Measurements from ENCODE around the gene KDM5B. TPM values are rescaled to one million over a fixed set of nuclear protein-coding genes. Genes with fewer than 3 reads are reported as not detected.
"Not testable (repeated sequence)": the region's sequence is repeated elsewhere in the genome, so short reads cannot be mapped to it uniquely, and the experiment has no call there.

Gene KDM5B
- 17.1 TPM for total RNA-seq

DNA sequence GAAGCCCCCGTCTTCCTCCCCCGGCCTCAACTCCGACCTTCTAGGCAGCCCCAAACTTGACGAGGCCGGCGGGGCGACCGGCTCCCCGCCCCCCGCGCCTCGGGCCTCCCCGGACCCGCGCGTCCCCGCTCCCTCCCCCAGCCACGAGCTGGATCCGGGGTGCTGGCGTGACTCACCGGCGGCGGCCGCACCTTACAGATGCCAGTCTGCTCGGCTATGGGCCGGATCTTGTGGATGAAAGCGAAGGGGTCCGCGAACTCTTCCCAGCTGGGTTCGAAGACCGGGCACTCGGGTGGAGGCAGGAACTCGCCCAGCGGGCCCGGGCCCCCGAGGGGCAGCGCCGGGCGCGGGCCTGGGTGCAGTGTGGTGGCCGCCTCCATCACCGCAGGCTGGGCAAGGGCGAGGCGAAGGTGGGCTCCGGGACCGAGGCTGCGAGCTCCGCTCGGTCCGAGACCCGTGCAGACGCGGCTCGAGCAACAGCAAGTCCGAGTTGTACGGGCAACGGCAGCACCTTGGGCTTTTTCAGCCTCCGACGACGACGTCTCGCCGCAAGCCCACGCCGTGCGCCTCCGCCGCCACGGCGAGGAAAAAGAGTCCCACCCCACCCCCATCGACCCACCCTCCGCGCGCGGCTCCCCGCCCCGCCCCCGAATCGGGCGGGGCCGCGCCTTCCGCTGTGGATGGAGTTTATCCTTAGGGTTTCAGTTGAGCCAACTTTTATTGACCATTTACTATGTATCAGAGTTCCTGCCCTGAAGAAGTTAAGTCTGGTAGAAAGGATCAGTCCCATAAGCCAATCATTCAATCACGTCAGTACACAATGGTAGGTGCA lies at the start of gene KDM5B:
KDM5B (minus strand) TSS at position 496 of the 832 bp plus-strand sequence; CDS start at position 380, 116 bp downstream.
- peak; percentile 59 for ATAC-seq
- DNase-seq (ENCODE audit: low spot score): peak; percentile 77

DNA sequence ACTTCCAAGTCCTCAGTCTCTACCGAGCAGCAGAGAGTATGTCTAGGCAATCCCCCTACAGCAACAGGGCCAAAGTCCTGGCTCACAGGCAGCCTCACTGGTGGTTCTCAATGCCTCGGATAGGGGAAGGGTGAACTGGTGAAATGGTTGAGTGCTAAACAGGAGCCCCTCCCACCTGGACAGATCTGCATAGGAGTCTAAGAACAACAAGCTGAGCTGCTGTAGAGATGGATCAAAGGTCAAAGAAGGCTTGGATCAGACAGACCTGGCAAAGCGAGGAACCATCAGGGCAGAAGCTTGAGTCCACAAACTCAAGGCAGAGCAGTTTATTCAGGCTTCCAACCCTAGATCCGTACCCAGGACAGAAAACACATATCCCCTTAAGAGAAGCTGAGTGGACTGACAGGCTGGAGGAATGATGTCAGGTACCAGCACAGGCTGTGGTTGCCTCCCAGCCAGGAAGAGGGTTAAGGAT lies 49.0 kb upstream of the KDM5B start:
- ATAC-seq (peak; percentile 25), DNase-seq (ENCODE audit: low spot score) (no peak)

DNA sequence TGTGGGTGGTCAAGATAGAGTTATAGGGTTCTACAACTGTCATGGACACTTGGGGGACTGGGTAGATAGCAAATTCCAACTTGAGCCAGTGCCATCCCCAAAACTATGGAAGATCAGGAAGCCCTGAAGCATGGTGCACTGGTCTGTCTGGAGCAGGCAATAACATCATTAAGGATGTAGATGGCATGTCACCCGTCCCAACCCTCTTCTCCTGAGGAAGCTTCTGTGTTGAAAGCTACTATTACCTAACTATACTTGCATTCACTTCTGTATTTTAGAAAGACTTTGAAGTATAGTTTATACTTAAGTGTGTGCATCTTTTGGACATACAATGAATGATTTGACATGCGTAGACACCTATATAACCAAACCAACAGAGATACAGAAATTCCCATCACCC lies 47.8 kb upstream of the KDM5B start:
- no peak for ATAC-seq

DNA sequence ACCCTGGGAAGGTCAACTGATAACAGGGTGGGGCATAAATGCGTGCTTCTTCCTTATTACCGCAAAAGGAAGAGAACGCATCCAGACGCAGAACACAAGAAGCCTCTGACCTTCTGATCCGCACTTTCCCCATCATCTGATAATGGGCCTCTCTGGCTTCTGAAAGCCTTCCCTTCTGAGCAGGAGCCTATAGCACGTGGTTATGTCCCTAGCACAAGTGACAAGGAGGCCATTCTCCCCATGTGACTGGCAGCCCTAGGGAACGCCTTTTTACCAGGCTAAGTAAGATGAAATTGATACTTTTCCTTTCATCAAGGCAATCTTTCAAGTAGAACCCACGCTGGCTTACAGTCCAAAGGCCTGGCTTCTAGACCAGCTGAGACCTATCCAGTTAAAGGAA lies 46.6 kb upstream of the KDM5B start:
- DNase-seq (ENCODE audit: low spot score): no peak
- no peak for ATAC-seq

More for the DNA sequence above, 47.8 kb upstream of the KDM5B start:
- no peak for DNase-seq (ENCODE audit: low spot score)

DNA sequence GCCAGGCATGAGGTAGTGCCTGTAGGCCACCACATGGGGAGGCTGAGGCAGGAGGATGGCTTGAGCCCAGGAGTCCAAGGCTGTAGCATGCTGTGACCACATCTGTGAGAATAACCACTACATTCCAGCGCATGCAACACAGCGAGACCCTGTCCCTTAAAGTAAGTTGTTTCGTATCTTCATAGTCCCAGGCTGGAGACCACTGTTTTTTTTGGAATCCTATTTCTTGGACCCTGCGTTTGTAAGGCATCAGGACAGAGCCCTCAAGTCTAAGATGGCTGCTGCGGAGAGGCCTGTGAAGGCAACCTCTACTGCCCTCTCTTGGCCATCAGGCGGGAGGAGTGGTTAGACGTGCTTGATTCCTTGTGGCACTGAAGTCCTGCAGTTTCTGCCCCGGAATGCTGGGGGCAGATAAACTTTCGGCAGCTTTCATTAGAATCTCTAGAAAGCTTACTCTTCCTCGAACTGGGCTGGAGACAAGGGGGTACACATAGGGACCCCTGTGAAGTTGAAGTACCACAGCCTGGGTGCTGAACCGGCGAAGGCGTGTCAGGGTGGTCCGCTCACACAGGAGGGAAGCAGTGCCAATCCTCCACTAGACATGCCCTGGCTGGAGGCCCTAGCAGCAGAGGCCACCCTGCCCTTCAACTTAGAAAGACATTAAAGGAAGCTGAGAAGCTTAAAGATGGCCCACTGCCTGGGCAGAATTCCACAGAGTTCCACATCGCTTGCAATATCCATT lies 44.1 kb upstream of the KDM5B start:
- DNase-seq (ENCODE audit: low spot score) (no peak), ATAC-seq (no peak)

DNA sequence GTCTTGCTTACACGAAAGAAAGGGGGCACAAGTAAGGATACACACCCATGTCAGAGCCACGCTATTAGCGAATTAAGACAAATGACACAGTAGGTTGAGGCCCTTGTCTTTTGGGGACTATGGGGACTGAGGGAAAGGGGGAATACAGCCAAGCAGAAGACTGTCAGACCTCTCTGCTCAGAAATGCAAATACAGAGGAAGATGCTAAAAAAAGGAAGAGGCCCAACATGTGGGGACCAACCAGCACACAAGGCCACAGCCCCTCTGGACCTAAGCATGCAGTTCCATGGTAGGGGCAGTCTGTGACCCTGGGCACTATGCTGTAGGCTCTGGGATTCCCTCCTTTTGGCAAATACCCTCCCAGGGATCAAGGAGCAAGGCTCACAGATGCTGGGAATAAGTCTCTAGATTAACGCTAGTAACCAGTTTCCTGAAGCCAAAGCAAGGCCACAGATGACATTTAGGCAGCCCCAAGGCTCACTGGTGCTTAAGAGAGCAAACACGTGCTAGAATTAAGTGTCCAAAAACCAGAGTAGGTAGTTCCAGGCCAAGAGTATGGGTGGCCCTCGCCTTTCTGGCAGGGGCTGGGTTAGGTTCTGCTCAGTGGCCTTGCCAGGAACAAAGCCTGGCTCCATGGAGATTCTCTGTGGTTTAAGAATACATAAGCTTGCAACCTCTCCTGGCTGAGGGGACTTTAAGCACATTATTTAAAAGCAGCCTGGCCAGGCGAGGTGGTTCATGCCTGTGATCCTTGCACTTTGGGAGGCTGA lies 42.6 kb upstream of the KDM5B start:
- no peak for ATAC-seq
- no peak for DNase-seq (ENCODE audit: low spot score)

DNA sequence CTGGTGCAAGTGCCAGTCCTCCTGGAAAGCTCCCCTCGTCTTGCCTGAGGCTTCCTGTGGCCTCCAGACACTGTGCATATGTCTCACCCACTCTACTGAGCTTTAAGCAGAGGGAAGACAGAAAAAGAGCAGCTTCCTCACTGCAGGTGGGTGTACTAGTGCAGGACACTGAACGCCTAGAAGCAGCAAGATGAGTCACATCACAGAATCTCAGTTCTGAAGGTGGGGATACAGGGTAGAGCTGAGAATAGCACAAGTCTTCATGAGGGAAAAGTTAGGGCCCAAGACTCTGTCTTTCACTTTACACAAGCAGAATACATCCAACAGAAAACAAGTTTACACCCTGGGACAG lies 39.9 kb upstream of the KDM5B start:
- no peak for DNase-seq (ENCODE audit: low spot score)
- peak; percentile 16 for ATAC-seq

DNA sequence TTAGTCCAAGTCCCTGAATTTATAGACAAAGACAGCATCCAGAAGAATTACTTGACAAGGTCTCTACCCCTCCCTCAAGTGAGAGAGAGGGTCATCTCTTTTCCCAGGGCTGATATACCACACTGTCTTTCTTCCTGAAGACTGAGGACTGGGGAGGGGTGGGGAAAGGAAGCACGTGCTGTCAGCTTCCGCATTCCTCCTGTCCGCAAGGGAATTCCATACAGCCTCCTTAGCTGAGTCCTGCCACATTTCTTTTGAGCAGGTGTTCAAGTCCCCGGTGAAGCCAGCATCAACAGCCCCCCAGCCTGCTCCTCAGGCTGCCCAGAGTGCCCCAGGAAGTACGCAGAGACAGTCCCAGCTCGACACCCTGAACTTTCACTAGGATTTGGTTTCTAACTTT lies 36.7 kb upstream of the KDM5B start:
- DNase-seq (ENCODE audit: low spot score): no peak
- no peak for ATAC-seq

DNA sequence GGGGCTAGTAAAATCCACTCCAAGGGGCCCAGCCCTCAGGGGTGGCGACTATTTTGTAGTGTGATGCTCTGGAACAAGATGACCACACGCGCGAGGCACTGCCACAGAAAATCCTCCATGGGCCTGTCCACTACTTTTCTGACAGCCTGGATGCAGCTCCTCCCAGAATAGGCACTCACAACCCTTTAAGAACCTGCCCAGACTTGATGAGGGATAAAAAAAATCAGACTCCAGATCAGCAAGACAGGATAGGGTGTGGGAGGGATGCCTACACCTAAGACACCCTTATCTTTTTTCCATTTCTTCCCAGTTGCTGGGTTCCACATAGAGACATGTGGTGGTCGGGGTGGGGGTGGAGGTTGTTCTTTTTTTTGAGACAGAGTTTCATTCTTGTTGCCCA lies 36.0 kb upstream of the KDM5B start:
- DNase-seq (ENCODE audit: low spot score) (no peak), ATAC-seq (no peak)

DNA sequence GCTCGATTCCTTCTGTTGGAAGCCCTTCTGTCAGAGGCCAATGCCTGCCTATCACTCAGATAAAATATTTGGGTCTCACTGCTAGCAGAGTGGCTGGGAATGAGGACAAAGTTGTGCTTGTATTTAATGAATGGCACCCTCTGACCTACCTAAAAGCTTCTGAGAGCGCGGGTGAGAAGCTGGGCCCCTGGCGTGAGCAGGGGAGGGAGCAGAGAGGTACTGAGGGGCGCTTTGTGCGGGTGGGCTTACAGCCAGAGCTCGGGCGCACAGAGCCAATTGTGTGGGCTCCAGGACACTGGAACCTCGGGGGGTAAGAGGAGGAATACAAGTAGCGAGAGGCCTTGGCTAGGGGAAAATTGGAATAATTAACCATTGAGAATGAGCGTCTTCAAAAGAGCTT lies 34.9 kb upstream of the KDM5B start:
- ATAC-seq: no peak
- no peak for DNase-seq (ENCODE audit: low spot score)

DNA sequence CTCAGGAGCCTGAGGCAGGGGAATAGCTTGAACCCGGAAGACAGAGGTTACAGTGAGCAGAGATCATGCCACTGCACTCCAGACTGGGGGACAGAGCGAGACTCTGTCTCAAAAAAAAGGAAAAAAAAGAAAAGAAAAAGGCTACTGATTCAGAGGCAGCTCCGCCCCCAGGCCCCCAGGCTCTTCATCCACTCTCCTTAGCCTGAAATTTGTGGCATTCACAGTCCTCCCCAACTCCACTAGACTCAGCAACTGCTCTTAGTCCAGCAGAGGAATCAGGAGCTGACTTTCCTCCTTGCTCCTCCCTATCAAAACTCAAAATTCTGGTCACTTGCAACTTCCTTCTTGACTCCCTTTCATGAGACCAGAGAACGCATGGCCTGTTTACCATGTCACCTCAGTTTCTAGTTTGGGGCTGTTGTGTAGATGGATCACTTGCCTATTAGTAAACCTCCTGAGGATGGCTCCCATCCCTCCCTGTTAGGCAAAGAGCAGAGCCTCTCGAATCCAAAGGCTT lies 29.6 kb upstream of the KDM5B start:
- no peak for ATAC-seq

DNA sequence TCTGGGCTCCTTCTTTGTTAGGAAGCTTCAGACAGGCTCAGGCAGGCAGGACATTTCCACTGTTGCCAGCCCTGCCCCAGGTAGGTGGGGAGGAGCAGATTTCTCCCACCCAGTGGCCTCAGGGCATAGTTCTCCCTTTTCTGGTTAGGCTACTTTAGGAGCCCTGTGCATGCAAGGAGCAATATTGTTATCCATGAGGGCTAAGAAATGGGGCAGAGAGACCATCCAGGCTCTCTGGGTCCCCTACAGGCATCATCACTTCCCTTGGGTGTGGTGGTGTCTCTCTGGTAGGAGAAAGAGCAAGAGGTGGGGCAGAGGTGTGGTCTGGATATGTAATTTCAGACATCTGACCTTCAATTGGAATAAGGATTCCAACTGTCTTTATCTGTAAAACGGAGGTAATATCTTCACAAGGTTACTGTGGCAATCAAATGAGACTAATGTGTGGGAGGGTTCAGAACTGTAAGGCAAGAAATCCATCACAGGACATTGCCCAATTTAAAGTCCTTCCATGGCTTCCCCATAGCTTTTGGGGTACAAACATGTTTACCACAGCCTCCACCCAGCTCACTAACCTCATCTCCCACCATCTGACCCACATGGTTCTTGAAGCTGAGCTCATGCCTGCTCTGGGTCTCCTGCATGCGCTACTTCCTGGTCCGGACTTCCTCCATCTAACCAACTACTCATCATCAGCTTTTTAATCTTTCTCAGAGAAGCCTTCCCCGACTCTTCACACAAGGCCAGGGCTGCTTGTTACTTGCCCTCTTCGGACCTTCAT lies 28.6 kb upstream of the KDM5B start:
- DNase-seq (ENCODE audit: low spot score) (no peak), ATAC-seq (no peak)

More for the DNA sequence above, 29.6 kb upstream of the KDM5B start:
- DNase-seq (ENCODE audit: low spot score): no peak

DNA sequence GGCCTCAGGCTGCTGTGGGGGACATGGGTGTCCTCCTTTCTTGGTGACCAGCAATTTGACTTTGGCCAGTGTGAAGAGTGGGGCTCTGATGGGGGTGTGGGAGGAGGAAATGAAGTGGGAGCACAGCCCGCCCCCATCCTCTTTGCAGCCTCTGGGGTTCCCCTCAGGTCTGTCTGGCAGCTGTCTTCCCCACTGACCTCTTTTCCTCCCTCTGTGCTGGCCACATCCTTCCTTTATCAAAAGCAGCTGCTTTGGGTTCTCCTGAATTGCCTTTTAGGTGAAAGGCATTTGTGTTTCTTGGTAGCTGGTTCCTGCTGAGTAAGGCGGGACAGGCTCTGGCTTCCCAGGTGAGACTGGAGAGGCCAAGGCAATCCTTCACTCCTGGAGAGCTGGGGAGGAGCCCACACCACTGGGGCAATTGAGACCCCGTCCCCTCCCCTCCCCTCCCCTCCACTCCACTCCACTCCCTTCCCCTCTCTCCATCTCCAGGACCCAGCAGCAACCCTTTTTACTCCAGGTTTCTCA lies 27.4 kb upstream of the KDM5B start:
- DNase-seq (ENCODE audit: low spot score) (no peak), ATAC-seq (no peak)

DNA sequence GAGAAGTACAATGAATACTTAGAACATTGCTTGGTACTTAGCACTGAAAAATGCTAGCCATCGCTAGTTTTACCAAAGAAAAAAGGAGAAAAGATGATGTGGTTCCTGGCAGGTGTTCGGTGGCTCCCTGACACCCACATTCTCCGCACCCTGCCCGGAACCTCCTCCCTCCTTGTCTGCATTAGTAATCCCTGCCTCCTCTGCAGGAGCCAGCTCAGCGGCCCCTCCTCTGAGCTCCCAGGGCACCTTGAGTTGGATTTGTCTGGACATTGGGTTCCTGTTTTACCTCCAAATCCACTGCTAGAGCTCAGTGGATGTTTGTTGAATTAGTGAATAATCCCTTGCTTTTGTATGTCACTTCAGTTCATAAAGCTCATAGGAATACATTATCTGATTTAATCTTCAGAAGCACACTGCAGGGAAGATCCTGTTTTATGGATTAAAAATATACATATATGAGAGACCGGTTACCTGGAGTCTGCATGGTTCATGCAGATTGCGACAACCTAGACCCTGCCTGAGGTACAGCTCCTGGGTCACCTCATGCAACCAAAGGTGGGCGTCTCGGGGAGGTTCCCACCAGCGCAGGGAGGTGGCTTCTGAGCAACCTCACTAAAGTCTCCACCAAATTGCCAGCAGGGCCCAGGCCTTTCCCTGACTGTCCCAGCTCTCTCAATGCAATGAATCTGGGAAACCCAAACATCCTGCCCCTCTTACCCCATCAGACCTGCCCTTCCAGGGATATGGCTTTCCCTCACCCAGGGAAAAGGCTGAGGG lies 26.7 kb upstream of the KDM5B start:
- ATAC-seq: no peak
- DNase-seq (ENCODE audit: low spot score): no peak

DNA sequence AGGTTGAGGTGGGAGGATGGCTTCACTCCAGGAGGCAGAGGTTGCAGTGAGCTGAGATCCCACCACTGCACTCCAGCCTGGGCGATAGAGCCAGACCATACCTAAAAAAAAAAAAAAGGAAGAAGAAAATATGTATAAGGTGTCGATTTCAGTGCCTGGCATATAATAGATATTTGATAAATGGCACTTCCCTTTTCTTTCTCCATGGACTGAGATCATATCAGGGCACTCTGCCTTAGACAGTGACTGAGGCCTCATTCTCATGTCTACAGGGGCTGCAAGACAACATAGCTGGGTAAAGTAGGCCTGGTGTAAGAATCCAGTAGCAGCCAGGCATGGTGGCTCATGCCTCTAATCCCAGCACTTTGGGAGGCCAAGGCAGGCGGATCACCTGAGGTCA lies 23.7 kb upstream of the KDM5B start:
- ATAC-seq (no peak), DNase-seq (ENCODE audit: low spot score) (no peak)

DNA sequence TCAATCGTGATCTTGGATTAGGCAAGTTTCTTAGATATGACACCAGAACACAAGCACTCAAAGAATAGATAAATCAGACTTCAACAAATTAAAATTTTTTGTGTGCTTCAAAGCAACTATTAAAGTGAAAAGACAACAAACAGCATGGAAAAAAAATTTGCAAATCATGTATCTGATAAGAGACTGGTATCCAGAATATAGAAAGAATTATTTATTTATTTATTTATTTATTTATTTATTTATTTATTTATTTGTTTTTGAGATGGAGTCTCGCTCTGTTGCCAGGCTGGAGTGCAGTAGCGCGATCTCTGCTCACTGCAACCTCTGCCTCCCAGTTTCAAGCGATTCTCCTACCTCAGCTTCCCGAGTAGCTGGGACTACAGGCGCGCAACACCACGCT lies 21.0 kb upstream of the KDM5B start:
- DNase-seq (ENCODE audit: low spot score); ATAC-seq: not testable (repeated sequence)

DNA sequence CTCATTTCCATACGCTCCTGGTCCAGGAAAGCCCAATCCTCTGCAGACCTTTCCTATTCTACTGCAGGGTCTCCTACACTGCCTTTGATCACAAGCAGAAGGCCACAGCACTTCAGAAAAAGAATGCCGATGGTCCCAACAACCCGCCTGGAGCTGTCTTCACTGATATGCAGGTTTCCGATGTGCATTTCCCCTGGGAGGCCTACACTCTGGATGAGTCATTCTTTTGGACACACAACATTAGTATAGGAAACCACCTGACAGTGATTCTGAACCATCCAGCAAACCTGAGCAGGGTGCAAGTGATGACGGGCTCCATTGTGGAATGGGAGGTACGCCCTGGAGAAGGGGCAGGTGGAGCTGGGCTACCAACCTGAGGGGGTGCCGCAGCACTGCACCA lies 17.5 kb upstream of the KDM5B start:
- DNase-seq (ENCODE audit: low spot score): no peak
- no peak for ATAC-seq

DNA sequence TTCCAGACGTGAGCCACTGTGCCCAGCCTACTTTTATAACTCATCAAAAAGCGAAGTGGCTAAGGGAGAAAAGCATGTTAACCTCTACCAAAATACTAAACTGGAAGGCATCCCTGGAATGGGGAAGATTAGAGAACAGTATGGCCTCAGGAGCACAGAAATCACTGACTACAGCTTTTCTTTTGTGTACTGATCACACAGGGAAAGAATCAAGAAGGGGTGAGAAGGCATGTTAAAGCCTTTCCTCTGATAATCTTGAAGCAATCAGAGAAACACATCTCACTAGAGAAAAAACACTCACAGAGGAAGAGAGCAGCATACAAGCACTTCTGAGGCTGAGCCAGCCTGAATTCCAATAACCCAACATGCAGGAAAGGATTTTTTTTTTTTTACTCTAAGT lies 13.2 kb upstream of the KDM5B start:
- ATAC-seq: no peak
- no peak for DNase-seq (ENCODE audit: low spot score)

DNA sequence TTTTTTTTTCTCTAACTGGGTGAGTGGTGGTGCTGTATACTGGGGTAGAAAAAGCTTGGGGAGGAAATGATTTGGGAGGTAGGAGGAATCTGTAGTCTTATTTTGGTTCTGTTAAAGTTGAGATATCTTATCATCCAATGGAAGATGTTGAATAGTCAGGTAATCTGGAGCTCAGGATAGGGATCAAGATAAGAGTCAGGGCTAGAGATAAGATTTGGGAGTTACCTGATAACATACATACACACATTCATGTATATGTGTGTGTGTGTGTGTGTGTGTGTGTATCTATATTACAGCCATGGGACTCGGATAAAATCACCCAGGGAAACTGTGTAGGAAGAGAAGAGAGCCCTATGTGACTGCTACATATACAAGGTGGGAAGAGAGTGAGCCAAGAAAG lies 10.6 kb upstream of the KDM5B start:
- ATAC-seq (no peak), DNase-seq (ENCODE audit: low spot score) (no peak)
